HEK293 (cell line): ENCODE results near the gene HMSD.

ENCODE experiments used
- CTCF ChIP-seq: fragments of 450-650 bp; formaldehyde crosslinking; IDR thresholded peaks from 2 replicates; pipeline ENCODE4 v1.5.1; 2016; ENCODE audit warnings: missing biosample characterization, missing genetic modification characterization
- HOXA7 ChIP-seq: sonication (generic); formaldehyde crosslinking; IDR thresholded peaks from 2 replicates; pipeline ENCODE4 v1.8.1; 2022; ENCODE audit warnings: missing genetic modification reagents, borderline replicate concordance
- PRDM6 ChIP-seq: fragments of 450-650 bp; formaldehyde crosslinking; IDR thresholded peaks from 2 replicates; pipeline ENCODE4 v1.5.1; 2017; ENCODE audit warnings: missing biosample characterization, missing genetic modification characterization
- SP3 ChIP-seq: fragments of 450-650 bp; formaldehyde crosslinking; IDR thresholded peaks from 2 replicates; pipeline ENCODE4 v1.5.1; 2016; ENCODE audit warnings: missing biosample characterization, missing genetic modification characterization
- YY1 ChIP-seq: fragments of 450-650 bp; formaldehyde crosslinking; IDR thresholded peaks from 2 replicates; pipeline ENCODE4 v1.5.1; 2018; ENCODE audit warnings: missing biosample characterization, missing genetic modification characterization
- ZBTB1 ChIP-seq: fragments of 450-650 bp; formaldehyde crosslinking; IDR thresholded peaks from 2 replicates; pipeline ENCODE4 v1.5.1; 2016; ENCODE audit warnings: missing biosample characterization, missing genetic modification characterization
- ZNF121 ChIP-seq: fragments of 450-650 bp; formaldehyde crosslinking; IDR thresholded peaks from 2 replicates; pipeline ENCODE4 v1.5.1; 2016; ENCODE audit warnings: missing biosample characterization, missing genetic modification characterization
- ZNF677 ChIP-seq: fragments of 450-650 bp; IDR thresholded peaks from 2 replicates; pipeline ENCODE4 v1.5.0; 2018; ENCODE audit warnings: missing biosample characterization, mild to moderate bottlenecking, missing genetic modification characterization, moderate library complexity

GRCh38 chr18:63906056-63906455 lies 43.0 kb upstream of the HMSD start:
- TF ChIP-seq CTCF (tag by site-specific recombination), result no peak
- no peak for TF ChIP-seq SP3 (tag by site-specific recombination)
- TF ChIP-seq ZBTB1, result no peak
- TF ChIP-seq YY1 (tag by site-specific recombination), result no peak
- no peak for TF ChIP-seq HOXA7 (CRISPR knock-in tag)
- TF ChIP-seq PRDM6, result no peak
- TF ChIP-seq ZNF677, result no peak
- no peak for TF ChIP-seq ZNF121 (tag by site-specific recombination)
